ENCODE measurements around the gene CADM2.

- TF ChIP-seq, protein P1, sequence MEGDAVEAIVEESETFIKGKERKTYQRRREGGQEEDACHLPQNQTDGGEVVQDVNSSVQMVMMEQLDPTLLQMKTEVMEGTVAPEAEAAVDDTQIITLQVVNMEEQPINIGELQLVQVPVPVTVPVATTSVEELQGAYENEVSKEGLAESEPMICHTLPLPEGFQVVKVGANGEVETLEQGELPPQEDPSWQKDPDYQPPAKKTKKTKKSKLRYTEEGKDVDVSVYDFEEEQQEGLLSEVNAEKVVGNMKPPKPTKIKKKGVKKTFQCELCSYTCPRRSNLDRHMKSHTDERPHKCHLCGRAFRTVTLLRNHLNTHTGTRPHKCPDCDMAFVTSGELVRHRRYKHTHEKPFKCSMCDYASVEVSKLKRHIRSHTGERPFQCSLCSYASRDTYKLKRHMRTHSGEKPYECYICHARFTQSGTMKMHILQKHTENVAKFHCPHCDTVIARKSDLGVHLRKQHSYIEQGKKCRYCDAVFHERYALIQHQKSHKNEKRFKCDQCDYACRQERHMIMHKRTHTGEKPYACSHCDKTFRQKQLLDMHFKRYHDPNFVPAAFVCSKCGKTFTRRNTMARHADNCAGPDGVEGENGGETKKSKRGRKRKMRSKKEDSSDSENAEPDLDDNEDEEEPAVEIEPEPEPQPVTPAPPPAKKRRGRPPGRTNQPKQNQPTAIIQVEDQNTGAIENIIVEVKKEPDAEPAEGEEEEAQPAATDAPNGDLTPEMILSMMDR (IDR thresholded peaks at IDR 0.05; ENCODE audit: low read depth, low read length, poor library complexity, severe bottlenecking), result no peak
- TF ChIP-seq EZH2phosphoT487 (IDR thresholded peaks at IDR 0.05; ENCODE audit: borderline replicate concordance, low read length), result no peak
Measured at GRCh38 chr3:85370341-85370740, 411.6 kb downstream of the CADM2 start.

Data from DOHH2 (cell line).